RWPE1 (cell line): Measurements from ENCODE around the gene FAXC.
A peak's percentile ranks its signal among the peaks of the same experiment; 100 is the strongest.

Experiments used
- CTCF ChIA-PET: fragments of 350-600 bp; sonication (Branson Sonifier 250); formaldehyde crosslinking; extraction: SDS; loops from one replicate; lab custom pipeline; 2021; lab: Yijun Ruan, JAX
- POLR2A ChIA-PET: fragments of 400-600 bp; formaldehyde crosslinking; extraction: SDS; loops from one replicate; lab custom pipeline; 2020; ENCODE audit warnings: antibody characterized with exemption; ENCODE audit not compliant: low non-redundant PET; lab: Yijun Ruan, JAX
- DNase-seq: peaks from one replicate; pipeline ENCODE4 v3.0.0; 2012; ENCODE audit warnings: low spot score
- H3K27ac ChIP-seq: fragments of 450-650 bp; 2 replicates; pipeline ENCODE4 v1.5.1; 2017
- CTCF ChIP-seq: fragments of 450-650 bp; conservative IDR thresholded peaks from 2 replicates; pipeline ENCODE4 v1.5.1; 2017; ENCODE audit warnings: low read depth, mild to moderate bottlenecking

Gene FAXC

GRCh38 chr6:99287523-99287922 is 62.0 kb downstream of the FAXC start:
- no peak for DNase-seq
- no peak overlapping the region for H3K27ac ChIP-seq
- POLR2A ChIA-PET = no interaction called here
- no peak for TF ChIP-seq CTCF
- CTCF ChIA-PET = interaction anchor here (1.0 kb wide), 1 partner anchor 42 kb away, joined by 4 read pairs; no protein-coding TSS in a partner anchor

DNA sequence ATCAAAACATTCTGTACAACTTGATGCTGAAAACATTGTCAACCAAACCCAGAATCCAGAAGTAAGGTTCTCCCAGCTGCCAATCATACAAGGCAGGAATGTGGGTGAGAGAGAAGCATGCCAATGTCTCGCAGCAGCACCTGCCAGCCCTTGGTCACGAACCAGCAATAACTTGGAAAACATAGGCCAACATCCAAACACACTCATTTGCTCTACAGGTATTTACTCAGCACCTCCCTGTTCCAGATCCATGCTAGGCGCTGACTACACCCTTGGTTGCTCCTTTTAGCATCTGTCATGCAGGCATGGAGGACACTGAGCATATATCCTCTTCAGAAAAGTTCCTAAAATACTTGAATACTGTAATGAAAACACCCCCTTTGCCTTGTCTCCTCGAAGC is 63.6 kb downstream of the FAXC start:
- no peak for TF ChIP-seq CTCF
- no peak overlapping the region for H3K27ac ChIP-seq
- POLR2A ChIA-PET = no interaction called here
- DNase-seq = no peak
- CTCF ChIA-PET = no interaction called here

GRCh38 chr6:99282479-99283062 is 66.9 kb downstream of the FAXC start:
- ChIA-PET CTCF (interaction anchor here (0.6 kb wide), 1 partner anchor 31 kb away, joined by 3 read pairs; no protein-coding TSS in a partner anchor), POLR2A (no interaction called here)
- peak; percentile 21 for DNase-seq
- H3K27ac ChIP-seq = no peak overlapping the region
- TF ChIP-seq CTCF = peak; percentile 68

DNA sequence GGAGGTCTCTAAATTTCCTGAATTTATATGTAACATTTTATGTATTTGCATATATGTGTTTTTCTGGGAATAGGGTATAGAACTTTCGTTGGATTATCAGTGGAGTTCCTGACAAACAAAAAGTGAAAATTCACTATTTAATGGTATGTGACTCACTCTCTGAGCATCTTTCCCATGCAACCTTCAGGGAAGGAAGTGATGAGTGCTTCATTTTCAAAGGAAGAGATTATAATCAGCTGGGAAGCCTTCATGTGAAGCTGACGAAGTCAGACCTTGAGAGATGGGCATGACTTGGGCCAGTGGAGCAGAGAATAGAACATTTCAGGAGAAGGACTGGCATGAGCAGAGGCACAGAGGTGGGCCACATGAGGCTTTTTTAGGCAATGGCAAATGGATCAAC is 72.7 kb downstream of the FAXC start:
- peak; percentile 23 for DNase-seq
- TF ChIP-seq CTCF = no peak
- CTCF ChIA-PET = no interaction called here
- POLR2A ChIA-PET = no interaction called here
- no peak overlapping the region for H3K27ac ChIP-seq

DNA sequence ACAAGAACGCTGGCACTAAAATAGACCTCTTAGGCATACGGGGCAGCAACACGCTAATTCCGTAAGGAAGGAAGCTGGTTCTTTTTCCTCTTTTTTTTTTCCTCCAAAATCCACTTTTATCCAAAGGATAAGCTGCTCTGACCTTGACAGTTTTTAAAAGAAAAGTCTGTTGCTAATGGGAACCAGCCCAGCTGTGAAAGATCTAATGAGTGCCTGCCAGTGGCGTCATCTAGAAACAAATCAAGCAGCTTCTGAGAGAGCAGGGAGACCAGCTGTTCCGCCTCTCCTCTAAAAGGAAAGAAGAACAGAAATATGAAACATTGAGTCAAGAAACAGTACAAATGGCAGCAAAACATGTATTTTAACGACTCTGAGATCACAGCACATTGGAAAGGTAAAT is 78.6 kb downstream of the FAXC start:
- no peak overlapping the region for H3K27ac ChIP-seq
- POLR2A ChIA-PET = no interaction called here
- CTCF ChIA-PET = no interaction called here
- DNase-seq = no peak
- no peak for TF ChIP-seq CTCF

DNA sequence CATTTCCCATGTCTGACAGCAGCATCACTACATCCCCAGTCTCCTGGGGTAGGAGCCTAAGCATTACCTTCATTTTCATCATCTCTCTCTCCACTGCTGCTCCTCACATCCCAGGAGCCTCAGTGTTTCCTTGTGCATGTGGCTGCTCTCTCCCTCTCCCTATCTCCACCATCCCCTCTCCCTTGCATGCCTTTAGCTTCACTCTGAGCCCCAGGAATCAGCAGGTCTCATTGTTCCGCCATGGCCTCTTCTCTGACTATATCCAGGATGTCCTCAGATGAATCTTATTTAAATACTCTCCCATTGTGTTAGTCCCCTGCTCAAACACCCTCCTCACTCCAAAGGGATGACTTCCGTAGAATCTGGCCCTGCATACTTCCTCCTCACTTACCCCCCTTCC is 79.4 kb downstream of the FAXC start:
- no peak for DNase-seq
- CTCF ChIA-PET = interaction anchor here (0.6 kb wide), 2 partner anchors 28 to 409 kb away, joined by 3 to 4 read pairs; no protein-coding TSS in a partner anchor
- no peak overlapping the region for H3K27ac ChIP-seq
- POLR2A ChIA-PET = no interaction called here
- no peak for TF ChIP-seq CTCF
